HG03521 (cell line): ENCODE results near the gene PRAMEF1.
"Not testable (repeated sequence)": the region's sequence is repeated elsewhere in the genome, so short reads cannot be mapped to it uniquely, and the experiment has no call there.

ENCODE experiments used
- ATAC-seq: cut with Tn5 transposase; IDR thresholded peaks from one replicate; pipeline ENCODE4 v1.9.1; 2021; ENCODE audit warnings: mild to moderate bottlenecking, moderate library complexity; ENCODE audit not compliant: unreplicated experiment

The PRAMEF1 gene, protein sequence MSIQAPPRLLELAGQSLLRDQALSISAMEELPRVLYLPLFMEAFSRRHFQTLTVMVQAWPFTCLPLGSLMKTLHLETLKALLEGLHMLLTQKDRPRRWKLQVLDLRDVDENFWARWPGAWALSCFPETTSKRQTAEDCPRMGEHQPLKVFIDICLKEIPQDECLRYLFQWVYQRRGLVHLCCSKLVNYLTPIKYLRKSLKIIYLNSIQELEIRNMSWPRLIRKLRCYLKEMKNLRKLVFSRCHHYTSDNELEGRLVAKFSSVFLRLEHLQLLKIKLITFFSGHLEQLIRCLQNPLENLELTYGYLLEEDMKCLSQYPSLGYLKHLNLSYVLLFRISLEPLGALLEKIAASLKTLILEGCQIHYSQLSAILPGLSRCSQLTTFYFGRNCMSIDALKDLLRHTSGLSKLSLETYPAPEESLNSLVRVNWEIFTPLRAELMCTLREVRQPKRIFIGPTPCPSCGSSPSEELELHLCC

DNA sequence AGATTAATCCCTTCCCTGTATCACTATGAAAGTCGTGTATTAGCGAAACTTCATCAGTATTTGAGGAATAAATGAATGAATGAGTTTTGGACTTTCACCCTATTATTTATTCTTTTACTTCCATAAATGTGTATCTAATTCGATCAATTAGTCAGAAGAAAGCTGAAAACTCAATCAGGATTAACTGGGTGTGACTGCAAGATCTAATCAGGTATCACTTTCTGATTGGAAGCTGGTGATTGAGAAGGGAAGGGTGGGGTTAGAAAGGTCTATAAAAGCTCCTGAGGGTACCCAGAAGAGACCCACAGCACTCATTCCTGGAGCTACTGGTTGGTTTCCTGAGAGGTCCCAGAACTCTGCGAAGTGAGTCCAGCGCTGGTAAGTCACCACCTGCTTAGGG lies at the start of gene PRAMEF1:
Gene PRAMEF1 (plus strand): TSS at position 301 of the 400 bp plus-strand sequence. CDS start 1,831 bp downstream, outside the sequence.
- not testable (repeated sequence) for ATAC-seq

DNA sequence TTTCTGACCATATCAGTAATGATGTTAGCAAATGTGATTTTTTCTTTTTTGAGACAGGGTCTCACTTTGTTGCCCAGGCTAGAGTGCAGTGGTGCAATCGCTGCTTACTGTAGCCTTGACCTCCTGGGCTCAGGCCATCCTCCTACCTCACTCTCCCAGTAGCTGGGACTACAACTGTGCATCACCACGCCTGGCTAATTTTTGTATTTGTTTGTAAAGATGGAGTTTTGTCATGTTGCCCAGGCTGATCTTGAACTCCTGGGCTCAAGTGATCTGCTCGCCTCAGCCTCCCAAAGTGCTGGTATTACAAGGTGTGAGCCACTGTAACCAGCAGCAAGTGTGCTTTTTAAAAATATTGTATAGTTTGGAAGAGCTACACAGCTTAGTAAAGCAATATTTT lies 49.3 kb upstream of the PRAMEF1 start:
- ATAC-seq = no peak

DNA sequence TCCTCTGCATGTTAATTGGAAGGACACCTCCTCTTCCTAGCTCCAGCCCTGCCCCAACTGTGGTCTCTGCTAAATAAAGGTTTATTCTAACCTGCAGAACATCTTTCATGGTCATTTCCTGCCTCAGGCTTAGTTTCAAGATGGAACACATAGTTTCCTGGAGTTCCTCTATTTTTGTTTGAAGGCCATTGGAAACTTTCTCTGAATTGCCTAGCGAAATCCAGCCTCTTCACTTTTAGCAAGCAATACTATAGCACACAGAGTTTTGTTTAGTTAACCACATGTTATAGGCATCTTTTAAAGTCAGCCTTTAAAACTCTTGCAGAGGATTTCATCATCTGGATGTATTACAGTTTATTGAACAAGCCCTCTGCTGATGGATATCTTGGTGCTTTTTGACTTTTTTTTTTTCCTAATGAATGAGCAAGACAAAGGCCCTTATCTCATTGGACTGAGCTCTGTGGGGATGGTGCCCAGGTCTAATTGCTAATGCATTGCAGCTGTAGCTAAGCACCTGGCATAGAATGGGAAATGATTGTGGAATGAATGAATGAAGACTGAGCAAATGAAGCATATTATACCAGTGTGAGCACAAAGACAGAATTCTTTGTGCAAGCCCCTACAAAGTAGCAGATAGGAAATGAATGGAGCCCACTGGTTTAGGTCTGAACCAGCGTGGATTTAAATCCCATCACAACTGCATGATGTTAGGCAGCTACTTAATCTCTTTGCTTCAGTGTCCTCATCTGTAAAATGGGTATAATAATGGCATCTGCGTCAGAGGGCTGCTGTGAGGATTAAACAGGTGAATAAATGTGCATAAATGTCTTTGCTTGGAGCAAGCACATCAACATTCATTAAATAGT lies 45.8 kb upstream of the PRAMEF1 start:
- ATAC-seq = no peak

DNA sequence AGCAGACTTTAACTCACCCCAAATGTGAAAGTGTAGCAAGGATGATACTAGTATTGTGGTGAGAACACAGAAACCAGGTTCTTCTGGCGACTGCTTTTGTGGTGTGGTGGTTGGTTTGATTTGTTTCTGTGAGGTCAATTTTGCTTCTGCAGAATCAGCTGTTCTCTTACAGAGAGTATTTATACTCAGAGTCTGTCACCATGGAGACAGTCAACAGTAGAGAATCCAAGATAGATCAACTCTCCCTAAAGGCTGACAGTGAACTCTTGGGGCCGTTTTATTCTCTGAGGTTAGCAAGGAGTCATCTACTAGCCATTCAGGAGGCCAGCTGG lies 45.2 kb upstream of the PRAMEF1 start, which contains the start of gene CFAP107:
Gene CFAP107 (plus strand): TSS at position 209 of the 332 bp plus-strand sequence. CDS start 231 bp downstream, outside the sequence.
- no peak for ATAC-seq

DNA sequence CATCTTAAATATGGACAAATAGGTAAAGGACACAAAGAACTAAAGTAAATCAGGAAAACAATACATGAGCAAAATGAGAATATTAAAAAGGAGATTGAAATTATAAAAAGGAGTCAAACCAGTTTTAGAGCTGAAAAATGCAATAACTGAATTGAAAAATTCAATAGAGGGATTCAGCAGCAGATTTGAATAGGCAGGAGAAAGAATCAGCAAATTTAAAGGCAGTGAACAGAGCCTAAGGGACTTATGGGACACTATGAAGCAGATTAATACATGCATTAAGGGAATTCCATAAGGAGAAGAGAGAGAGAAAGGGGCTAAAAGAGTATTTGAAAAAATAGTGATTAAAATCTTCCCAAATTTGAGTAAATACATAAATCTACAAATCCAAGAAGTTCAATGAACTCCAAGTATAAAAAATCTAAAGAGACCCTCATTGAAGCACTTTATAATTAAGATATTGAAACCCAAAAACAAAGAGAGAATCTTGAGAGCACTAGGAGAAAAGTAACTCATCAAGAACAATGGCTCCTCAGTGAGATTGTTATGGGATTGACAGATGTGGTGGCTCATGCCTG lies 42.3 kb upstream of the PRAMEF1 start:
- no peak for ATAC-seq

DNA sequence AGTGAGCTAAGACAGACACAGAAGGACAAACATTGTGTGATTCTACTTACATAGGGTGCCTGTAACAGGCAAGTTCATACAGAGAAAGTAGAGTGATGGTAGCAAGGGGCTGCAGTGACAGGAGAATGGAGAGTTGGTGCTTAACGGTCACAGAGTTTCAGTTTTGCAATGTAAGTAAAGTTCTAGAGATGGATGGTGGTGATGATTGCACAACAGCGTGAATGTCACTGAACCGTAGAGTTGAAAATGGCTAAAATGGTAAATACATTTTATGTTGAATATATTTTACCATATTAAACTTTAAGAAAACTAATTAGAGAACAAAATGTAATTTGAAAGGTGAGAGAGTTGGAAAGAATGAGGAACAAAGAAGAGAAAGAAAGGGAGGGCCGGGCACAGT lies 36.5 kb upstream of the PRAMEF1 start:
- no peak for ATAC-seq

DNA sequence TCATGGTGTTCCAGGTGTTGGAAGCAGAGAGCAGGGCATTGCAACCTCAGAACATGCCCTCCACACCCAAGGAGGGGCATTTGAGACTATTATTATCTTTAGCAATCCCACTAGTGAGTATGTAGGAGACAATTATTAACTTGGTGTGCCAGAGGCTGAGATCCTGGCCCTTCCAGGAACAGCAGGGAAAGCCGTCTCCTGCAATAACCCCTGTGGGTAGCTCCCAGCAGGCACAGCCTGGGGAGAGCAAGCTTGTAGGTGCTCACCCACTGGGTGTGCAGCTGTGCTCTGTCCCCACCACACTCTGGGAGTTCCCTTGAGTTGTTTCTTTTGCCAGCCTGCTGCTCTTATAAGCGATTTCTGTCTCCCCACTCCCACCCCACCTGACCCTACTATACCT lies 34.9 kb upstream of the PRAMEF1 start:
- ATAC-seq = no peak

DNA sequence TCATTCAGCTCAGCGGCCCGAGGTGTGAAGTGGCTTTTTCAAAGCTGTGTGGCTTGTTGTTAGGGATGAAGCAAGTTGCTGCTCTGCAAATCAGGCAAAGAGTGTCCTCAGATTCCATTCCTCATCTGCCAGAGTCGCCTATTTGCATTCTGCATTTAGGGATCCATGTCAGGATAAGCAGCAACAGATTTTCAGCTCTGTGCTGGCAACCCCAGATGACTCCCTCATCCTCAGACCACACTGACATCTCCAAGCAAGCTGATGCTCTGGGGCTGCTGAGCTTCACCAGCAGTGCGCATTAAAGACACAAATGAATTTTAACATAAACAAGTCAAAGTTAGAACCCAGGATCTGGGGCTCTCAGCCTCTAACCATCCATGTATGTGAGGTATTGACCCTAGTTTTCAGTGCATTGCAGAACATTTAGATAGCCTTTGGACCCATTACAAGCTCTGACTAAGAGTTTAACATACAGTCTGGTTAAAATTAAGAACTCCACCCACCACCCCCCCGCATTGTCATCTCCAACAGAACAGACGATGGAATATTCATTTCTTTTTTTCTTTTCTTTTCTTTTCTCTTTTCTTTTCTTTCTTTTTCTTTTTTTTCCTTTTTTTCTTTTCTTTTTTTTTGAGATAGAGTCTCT lies 34.3 kb upstream of the PRAMEF1 start:
- no peak for ATAC-seq

DNA sequence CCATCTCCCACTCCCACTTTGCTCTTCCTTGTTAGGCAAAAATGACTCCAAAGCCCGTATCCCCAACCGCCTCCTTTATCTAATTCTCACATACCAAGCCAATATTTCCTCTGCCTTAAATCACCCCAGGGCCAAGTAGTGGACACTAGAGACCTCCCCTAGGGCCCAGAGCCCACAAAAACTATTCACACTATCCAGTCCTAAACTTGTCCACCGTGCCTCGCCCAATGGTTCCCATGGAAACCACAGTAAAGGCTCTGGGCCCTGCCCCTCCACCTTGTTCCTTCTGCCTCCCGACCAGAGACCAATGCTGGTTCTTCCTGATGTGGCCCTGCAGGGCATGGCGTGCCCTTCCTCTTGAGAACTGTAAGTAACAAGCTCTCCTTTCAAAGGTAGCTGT lies 33.4 kb upstream of the PRAMEF1 start:
- no peak for ATAC-seq

DNA sequence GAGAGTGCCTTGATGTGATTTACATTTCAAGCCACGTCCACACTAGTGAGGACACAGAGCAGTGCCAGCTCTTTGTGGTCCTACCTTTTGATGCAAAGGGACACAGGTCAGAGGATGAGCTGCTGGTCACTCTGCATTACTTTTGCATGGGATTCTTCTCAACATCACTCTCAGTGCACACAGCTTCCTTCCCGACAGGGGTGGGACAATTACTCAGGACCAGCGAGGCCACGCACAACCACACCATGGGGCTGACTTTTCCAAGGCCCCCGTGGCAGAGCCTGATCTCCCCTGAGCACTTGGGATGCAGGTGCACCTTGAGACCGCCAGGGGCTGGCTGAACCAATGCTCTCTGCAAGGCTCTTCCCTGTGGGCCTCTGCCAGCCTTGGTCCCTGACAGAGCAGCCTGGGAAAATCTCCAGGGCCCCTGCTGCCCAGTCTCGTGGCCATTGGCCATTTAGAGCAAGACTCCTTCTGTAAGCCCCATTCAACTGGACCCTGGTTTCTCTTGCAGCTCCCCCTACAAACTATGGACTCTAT lies 30.9 kb upstream of the PRAMEF1 start:
- ATAC-seq = no peak

DNA sequence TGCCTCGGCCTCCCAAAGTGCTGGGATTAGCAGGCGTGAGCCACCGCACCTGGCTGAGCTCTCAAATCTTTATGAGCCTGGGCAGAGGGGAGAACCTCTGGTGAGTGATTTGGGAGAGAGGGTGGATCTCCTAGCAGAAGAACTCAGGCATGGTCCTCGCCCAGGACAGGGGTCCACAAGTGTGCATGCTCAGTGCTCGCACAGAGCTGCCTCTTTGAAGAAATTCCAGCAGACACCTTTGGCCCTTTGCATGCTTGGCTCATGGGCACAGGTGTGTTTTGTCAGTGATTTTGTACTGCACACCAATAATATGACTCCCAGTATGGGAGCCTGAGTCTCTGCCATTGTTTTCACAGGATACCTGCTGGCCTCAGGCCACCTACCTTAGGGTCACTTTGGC lies 29.4 kb upstream of the PRAMEF1 start:
- ATAC-seq = no peak

DNA sequence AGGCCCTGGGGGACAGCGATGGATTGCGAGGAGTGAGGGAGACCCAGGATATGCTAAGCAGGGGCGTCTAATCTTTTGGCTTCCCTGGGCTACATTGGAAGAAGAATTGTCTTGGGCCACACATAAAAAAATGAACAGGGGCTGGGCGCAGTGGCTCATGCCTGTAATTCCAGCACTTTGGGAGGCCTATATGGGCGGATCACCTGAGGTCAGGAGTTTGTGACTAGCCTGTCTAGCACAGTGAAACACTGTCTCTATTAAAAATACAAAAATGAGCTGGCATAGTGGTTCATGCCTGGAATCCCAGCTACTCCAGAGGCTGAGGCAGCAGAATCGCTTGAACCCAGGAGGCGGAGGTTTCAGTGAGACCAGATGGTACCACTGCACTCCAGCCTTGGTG lies 28.4 kb upstream of the PRAMEF1 start:
- ATAC-seq = no peak

DNA sequence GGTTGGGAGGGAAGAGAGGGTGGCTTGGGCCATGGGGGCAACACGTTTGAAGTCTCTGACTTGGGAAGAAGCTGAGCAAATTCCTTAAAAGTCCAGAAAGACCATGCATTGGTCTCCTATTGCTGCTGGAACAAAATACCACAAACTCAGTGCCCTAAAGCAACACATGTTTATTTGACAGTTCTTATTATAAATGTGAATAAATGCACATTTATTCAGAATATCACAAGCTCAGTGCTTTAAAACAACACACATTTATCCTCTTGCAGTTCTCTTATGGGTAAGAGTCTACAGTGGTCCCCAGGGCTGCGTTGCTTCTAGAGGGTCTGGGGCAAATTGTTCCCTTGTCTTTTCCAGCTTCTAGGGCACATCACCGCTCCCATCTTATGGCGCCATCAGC lies 27.7 kb upstream of the PRAMEF1 start:
- ATAC-seq = no peak

DNA sequence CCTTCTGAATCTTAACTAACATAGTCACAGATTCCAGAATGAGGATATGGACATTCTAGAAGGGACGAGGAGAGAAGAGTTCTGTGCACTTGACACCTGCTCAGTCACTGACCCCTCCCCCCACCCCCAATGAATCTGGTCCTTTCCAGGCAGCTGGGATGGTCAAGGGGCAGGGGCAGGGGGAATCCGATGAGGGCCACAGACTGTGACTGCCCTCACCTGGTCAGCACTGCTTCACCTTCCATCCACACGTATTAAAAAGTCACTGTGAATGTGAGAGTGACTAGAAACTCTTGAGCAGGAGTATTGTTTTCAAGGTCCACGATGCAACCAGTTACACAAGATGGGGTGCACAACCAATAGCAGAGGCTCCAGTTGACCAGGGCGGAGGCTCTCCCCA lies 27.2 kb upstream of the PRAMEF1 start:
- ATAC-seq = no peak

DNA sequence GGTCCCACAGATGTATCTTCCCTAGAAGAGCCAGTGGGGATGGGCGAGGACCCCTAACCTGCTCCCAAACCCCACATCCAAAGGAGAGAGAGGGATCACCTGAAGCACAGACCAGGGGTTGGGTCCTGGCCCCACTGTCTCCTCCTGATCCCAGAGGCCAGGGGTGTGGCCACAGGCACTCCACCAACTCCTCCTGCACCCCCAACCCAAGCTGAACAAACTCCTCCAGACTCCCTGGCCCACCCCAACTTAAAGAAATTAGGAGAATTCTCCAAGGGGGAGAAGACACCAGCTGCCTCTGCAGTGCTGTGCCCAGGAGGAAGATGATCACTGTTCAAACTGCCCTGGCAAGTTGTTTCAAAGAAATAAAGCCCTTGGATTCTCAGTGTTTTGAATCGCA lies 22.2 kb upstream of the PRAMEF1 start:
- no peak for ATAC-seq

DNA sequence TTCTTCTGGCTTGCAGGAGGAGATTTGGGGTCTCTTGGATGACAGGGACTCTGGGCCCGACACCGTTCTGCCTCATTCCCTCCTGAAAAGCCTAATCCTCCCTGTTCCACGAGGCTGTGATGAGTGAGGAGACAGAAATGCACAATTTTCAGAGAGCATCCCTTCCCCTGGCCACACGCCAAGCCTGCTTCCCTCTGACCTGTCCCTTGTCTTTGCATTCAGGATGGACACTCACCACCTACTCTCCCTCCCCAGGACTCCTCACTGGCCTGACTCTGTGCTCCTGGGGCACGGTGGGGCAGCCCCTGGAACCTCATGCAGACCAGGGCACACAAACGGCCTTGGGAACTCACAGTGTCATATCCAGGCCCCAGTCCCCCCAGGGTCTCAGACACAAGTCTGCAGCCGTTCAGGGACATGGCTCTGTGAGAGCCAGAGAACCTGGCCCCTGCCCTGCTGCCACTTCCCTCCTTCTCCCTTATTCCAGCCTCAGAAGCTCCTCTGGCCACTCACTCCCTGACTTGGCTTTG lies 21.2 kb upstream of the PRAMEF1 start:
- ATAC-seq = no peak

DNA sequence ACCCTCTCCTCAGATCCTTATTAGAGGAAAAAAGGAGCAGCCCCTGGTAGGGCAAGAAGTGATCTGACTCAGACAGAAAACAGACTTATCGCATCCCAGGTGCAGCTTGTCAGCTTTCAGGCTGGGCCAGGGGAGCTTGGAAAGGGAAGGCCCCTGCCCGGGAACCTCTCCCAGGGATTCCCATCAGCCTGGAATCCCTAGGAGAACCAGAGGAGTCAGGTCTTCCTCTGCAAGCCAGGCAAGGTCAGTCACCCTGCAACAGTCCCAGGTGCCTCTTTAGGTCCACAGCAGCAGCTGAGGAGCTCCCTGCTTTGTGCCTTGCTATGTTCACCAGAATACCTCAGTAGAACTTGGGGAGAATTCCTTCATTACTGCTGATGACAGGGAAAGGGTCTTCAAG lies 20.6 kb upstream of the PRAMEF1 start:
- no peak for ATAC-seq

DNA sequence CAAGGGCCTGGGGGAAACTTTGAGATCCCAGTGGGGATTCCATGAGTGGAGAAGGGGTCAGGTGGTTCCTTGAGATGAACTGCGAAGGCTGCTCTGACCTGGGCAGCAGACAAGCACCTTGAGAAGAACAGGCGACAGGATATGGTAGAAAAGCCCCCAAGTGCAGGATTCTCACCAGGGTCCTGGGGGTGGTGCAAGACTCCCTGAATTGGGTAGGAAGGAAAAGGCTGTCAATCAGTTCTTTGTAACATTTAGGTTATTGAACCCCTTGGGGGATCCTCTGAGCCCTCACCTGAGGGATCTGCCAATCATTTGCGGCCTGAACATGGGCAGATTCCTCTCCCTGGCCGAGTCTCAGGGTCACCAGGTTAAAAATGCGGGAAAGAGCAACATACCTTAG lies 20.0 kb upstream of the PRAMEF1 start:
- ATAC-seq = no peak

DNA sequence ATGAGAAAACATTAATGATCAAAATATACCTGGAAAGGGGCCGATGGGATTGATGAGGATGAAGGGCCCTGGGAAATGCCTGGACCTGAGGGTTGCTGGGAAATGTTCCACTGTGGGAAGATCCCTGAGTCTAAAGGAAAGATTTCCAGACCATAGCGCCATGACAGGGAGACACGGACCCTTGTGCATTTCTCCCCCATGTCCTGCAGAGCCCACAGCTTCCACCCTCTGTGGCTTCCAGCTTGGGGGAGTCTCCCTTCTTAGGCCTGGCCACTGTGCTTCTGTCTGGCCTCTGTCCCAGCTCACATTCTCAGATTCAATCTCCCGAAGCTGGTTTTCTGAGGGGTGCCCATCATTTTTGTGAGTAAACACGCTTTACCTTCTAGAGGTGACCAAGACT lies 18.7 kb upstream of the PRAMEF1 start:
- no peak for ATAC-seq

DNA sequence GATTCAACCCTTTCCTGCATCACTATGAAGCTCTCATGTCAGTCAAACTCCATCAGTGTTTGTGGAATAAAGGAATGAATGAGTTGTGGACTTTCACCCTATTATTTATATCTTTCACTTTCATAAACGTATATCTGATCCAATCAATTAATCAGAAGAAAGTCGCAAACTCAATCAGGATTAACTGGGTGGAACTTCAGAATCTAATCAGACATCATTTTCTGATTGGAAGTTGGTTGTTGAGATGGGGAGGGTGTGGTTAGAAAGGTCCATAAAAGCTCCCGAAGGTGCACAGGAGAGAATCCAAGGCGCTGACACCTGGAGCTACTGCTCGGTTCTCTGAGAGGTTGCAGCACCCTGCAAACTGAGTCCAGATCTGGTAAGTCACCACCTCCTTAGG lies 17.8 kb upstream of the PRAMEF1 start, which contains the start of gene PRAMEF12:
Gene PRAMEF12 (plus strand): TSS at position 301 of the 400 bp plus-strand sequence. CDS start 1,130 bp downstream, outside the sequence.
- no peak for ATAC-seq
